Prostate gland (tissue), 2 donors: ENCODE data around the gene PROSER1. TPM values are rescaled to one million over a fixed set of nuclear protein-coding genes. Genes with fewer than 3 reads are reported as not detected.

Source experiments
- DNase-seq: peaks from one replicate; pipeline ENCODE4 v3.0.0-alpha.2; 2019; ENCODE audit warnings: low spot score
- H3K27ac ChIP-seq, 2 donors: fragments of 200-600 bp; sonication (generic); 2 replicates each; pipeline ENCODE4 v1.5.1; 2017 to 2019
- H3K27me3 ChIP-seq: fragments of 200-600 bp; sonication (generic); replicated peaks from 2 replicates; pipeline ENCODE4 v1.5.1; 2019; ENCODE audit not compliant: insufficient read depth
- H3K36me3 ChIP-seq, 2 donors: fragments of 200-600 bp; sonication (generic); 1 replicate in 1 of 2; 2 replicates in 1 of 2; pipeline versions ENCODE4 v1.5.1 to v1.8.1; 2017 to 2019
- H3K4me1 ChIP-seq: fragments of 200-600 bp; sonication (generic); replicated peaks from 2 replicates; pipeline ENCODE4 v1.5.1; 2019
- H3K4me3 ChIP-seq, 2 donors: fragments of 200-600 bp; sonication (generic); 2 replicates each; pipeline ENCODE4 v1.5.1; 2017 to 2019
- H3K9me3 ChIP-seq: fragments of 200-600 bp; sonication (generic); 2 replicates; pipeline ENCODE4 v1.5.1; 2017
- CTCF ChIP-seq, 4 experiments: fragments of 200-600 bp in 2 of 4; fragments of 450-650 bp in 2 of 4; sonication (generic) in 2 of 4; IDR thresholded peaks; 1 replicate in 3 of 4; 2 replicates in 1 of 4; pipeline ENCODE4 v1.5.1; 2016 to 2019; ENCODE audit warnings: antibody characterized with exemption in 4 of 4, mild to moderate bottlenecking in 2 of 4, moderate library complexity in 2 of 4
- POLR2A ChIP-seq: fragments of 450-650 bp; IDR thresholded peaks from one replicate; pipeline ENCODE4 v1.6.1; 2016; ENCODE audit warnings: antibody characterized with exemption, mild to moderate bottlenecking
- POLR2AphosphoS5 ChIP-seq: sonication (generic); formaldehyde crosslinking; IDR thresholded peaks from one replicate; pipeline ENCODE4 v1.6.1; 2017; ENCODE audit warnings: antibody characterized with exemption
- WGBS: methylation state at CpG from one replicate; pipeline ENCODE4 v1.1.5; 2018; 5-methylcytosine and 5-hydroxymethylcytosine counted together
- intact Hi-C: fragments of 100-400 bp; cut with DNase I; formaldehyde crosslinking; loops from one replicate; pipeline ENCODE4 v1.14.2; 2022
- total RNA-seq, 2 donors: library from RNA; depleted of rRNA; stranded (reverse); fragments of >200 nt; gene quantifications; one replicate each; pipeline ENCODE4 v1.1.0, GENCODE V29; 2016

PROSER1 gene
- total RNA-seq, 2 donors from 2014 or later: 33.6 to 39.5 TPM

GRCh38 chr13:39039041-39039440, 1.2 kb upstream of the PROSER1 start:
- Histone ChIP-seq H3K4me3 (peak overlapping the region; percentile 68 to 80), H3K4me1 (no peaks in the 10 kb centered on the region)

GRCh38 chr13:39038569-39039030, 711 bp upstream of the PROSER1 start:
- Histone ChIP-seq H3K4me3 (peak overlapping the region; percentile 68 to 80), H3K27me3 (no peaks in the 10 kb centered on the region), H3K36me3 (no peaks in the 10 kb centered on the region), H3K4me1 (no peaks in the 10 kb centered on the region), H3K27ac (peak overlapping the region; percentile 75 to 77), H3K9me3 (no peaks in the 10 kb centered on the region)
- intact Hi-C loops: no loop called here
- no peak for TF ChIP-seq POLR2AphosphoS5
- WGBS: under 1% methylated on average over 15 of the region's 15 CpGs
- no peak for DNase-seq

More at GRCh38 chr13:39039041-39039440, 1.2 kb upstream of the PROSER1 start:
- DNase-seq: no peak
- WGBS: 25% methylated on average over 7 of the region's 7 CpGs
- intact Hi-C loops: no loop called here
- Histone ChIP-seq H3K9me3 (no peaks in the 10 kb centered on the region), H3K27ac (peak overlapping the region; percentile 75 to 77), H3K36me3 (no peaks in the 10 kb centered on the region), H3K27me3 (no peaks in the 10 kb centered on the region)
- TF ChIP-seq POLR2AphosphoS5 (no peak), CTCF (IDR thresholded peaks at IDR 0.05) (no peak), POLR2A (no peak)

GRCh38 chr13:39037410-39037879, 444 bp downstream of the PROSER1 start:
- WGBS: under 1% methylated on average over 22 of the region's 39 CpGs
- Histone ChIP-seq H3K4me1 (no peaks in the 10 kb centered on the region), H3K27me3 (no peaks in the 10 kb centered on the region), H3K27ac (peak overlapping the region; percentile 75 to 77), H3K9me3 (no peaks in the 10 kb centered on the region), H3K4me3 (peak overlapping the region; percentile 68 to 80), H3K36me3 (no peaks in the 10 kb centered on the region)
- no peak for TF ChIP-seq POLR2AphosphoS5
- TF ChIP-seq CTCF (IDR thresholded peaks at IDR 0.05): peak in 1 of 4 experiments; percentile 3
- no peak for DNase-seq
- intact Hi-C loops: no loop called here

GRCh38 chr13:39036212-39036611, 1.7 kb downstream of the PROSER1 start:
- WGBS: under 1% methylated on average over 9 of the region's 9 CpGs
- H3K4me3 ChIP-seq: peak overlapping the region; percentile 68 to 80
- H3K36me3 ChIP-seq: no peaks in the 10 kb centered on the region
- no peaks in the 10 kb centered on the region for H3K4me1 ChIP-seq
- TF ChIP-seq POLR2A (no peak), POLR2AphosphoS5 (no peak), CTCF (IDR thresholded peaks at IDR 0.05) (no peak)
- H3K9me3 ChIP-seq: no peaks in the 10 kb centered on the region
- intact Hi-C loops: no loop called here
- H3K27me3 ChIP-seq: no peaks in the 10 kb centered on the region
- DNase-seq: no peak
- no peak overlapping the region for H3K27ac ChIP-seq

GRCh38 chr13:39035799-39036198, 2.1 kb downstream of the PROSER1 start:
- DNase-seq: no peak
- Histone ChIP-seq H3K4me3 (peak overlapping the region; percentile 68 to 80), H3K9me3 (no peaks in the 10 kb centered on the region), H3K27me3 (no peaks in the 10 kb centered on the region), H3K27ac (no peak overlapping the region), H3K4me1 (no peaks in the 10 kb centered on the region), H3K36me3 (no peaks in the 10 kb centered on the region)
- 11% methylated on average over 2 of the region's 2 CpGs for WGBS
- TF ChIP-seq CTCF (IDR thresholded peaks at IDR 0.05): no peak
- TF ChIP-seq POLR2AphosphoS5: no peak
- no peak for TF ChIP-seq POLR2A
- intact Hi-C loops: no loop called here
